ENCODE results near the gene COL5A1.

The COL5A1 gene

GRCh38 chr9:134852906-134853654, 211.5 kb downstream of the COL5A1 start:
- no peaks in the 10 kb centered on the region for H3K27me3 ChIP-seq (ENCODE audit: insufficient read depth, low read length, poor library complexity)
- H3K27ac ChIP-seq (ENCODE audit: low read depth, low read length), result no peak overlapping the region
- no CpG with 5 or more reads among the region's 6 CpGs for WGBS (ENCODE audit: extremely low coverage, insufficient coverage, low lambda C conversion rate)

GRCh38 chr9:134853893-134854292, 212.3 kb downstream of the COL5A1 start:
- H3K36me3 ChIP-seq (ENCODE audit: control insufficient read depth, insufficient read depth, low read length), result no peaks in the 10 kb centered on the region
- H3K9ac ChIP-seq (ENCODE audit: low read length), result no peak overlapping the region
- no peak overlapping the region for H4K8ac ChIP-seq (ENCODE audit: low read depth, low read length)
- no peak overlapping the region for H3K23ac ChIP-seq (ENCODE audit: low read length)
- H3K4me2 ChIP-seq (ENCODE audit: low read length), result no peak overlapping the region
- no peak overlapping the region for H3K4ac ChIP-seq (ENCODE audit: low read depth, low read length)
- no peak overlapping the region for H2BK120ac ChIP-seq (ENCODE audit: low read depth, low read length)
- H4K5ac ChIP-seq (ENCODE audit: low read length), result no peak overlapping the region
- H3K27ac ChIP-seq (ENCODE audit: low read depth, low read length), result no peak overlapping the region
- H2BK15ac ChIP-seq (replicated peaks; ENCODE audit: low read depth), result no peak overlapping the region
- no CpG with 5 or more reads among the region's 6 CpGs for WGBS (ENCODE audit: extremely low coverage, insufficient coverage, low lambda C conversion rate)
- H3K18ac ChIP-seq (ENCODE audit: low read length), result no peak overlapping the region
- no peak overlapping the region for H3K4me3 ChIP-seq (ENCODE audit: low read length)
- H3K27me3 ChIP-seq (ENCODE audit: insufficient read depth, low read length, poor library complexity), result no peaks in the 10 kb centered on the region
- no peak overlapping the region for H3K56ac ChIP-seq (ENCODE audit: low read length)
- H2AK5ac ChIP-seq (ENCODE audit: low read length), result no peak overlapping the region
- no peaks in the 10 kb centered on the region for H3K4me1 ChIP-seq (ENCODE audit: control insufficient read depth, low read depth, low read length)
- H3K79me2 ChIP-seq (ENCODE audit: control insufficient read depth, insufficient read depth, low read length), result no peaks in the 10 kb centered on the region
- H3K79me1 ChIP-seq (ENCODE audit: low read length), result no peaks in the 10 kb centered on the region
- DNase-seq, result no peak
- H2BK5ac ChIP-seq (ENCODE audit: low read length), result no peak overlapping the region

More at GRCh38 chr9:134852906-134853654, 211.5 kb downstream of the COL5A1 start:
- no peaks in the 10 kb centered on the region for H3K79me2 ChIP-seq (ENCODE audit: control insufficient read depth, insufficient read depth, low read length)
- no peak overlapping the region for H3K4me3 ChIP-seq (ENCODE audit: low read length)
- no peak overlapping the region for H2AK5ac ChIP-seq (ENCODE audit: low read length)
- H3K23ac ChIP-seq (ENCODE audit: low read length), result no peak overlapping the region
- no peaks in the 10 kb centered on the region for H3K79me1 ChIP-seq (ENCODE audit: low read length)
- H3K4ac ChIP-seq (ENCODE audit: low read depth, low read length), result no peak overlapping the region
- H3K4me1 ChIP-seq (ENCODE audit: control insufficient read depth, low read depth, low read length), result no peaks in the 10 kb centered on the region
- H3K18ac ChIP-seq (ENCODE audit: low read length), result no peak overlapping the region
- no peak overlapping the region for H2BK5ac ChIP-seq (ENCODE audit: low read length)
- no peak overlapping the region for H2BK120ac ChIP-seq (ENCODE audit: low read depth, low read length)
- H4K8ac ChIP-seq (ENCODE audit: low read depth, low read length), result no peak overlapping the region
- no peak overlapping the region for H3K9ac ChIP-seq (ENCODE audit: low read length)
- no peak for DNase-seq
- no peak overlapping the region for H2BK15ac ChIP-seq (replicated peaks; ENCODE audit: low read depth)
- no peaks in the 10 kb centered on the region for H3K36me3 ChIP-seq (ENCODE audit: control insufficient read depth, insufficient read depth, low read length)
- H3K56ac ChIP-seq (ENCODE audit: low read length), result no peak overlapping the region
- no peak overlapping the region for H3K4me2 ChIP-seq (ENCODE audit: low read length)
- H4K5ac ChIP-seq (ENCODE audit: low read length), result no peak overlapping the region

GRCh38 chr9:134854541-134854981, 213.0 kb downstream of the COL5A1 start:
- H3K4ac ChIP-seq (ENCODE audit: low read depth, low read length), result no peak overlapping the region
- H3K18ac ChIP-seq (ENCODE audit: low read length), result no peak overlapping the region
- H3K9ac ChIP-seq (ENCODE audit: low read length), result no peak overlapping the region
- no peak overlapping the region for H3K4me2 ChIP-seq (ENCODE audit: low read length)
- H2BK5ac ChIP-seq (ENCODE audit: low read length), result no peak overlapping the region
- no peaks in the 10 kb centered on the region for H3K36me3 ChIP-seq (ENCODE audit: control insufficient read depth, insufficient read depth, low read length)
- H3K56ac ChIP-seq (ENCODE audit: low read length), result no peak overlapping the region
- no peaks in the 10 kb centered on the region for H3K4me1 ChIP-seq (ENCODE audit: control insufficient read depth, low read depth, low read length)
- H3K23ac ChIP-seq (ENCODE audit: low read length), result no peak overlapping the region
- no peaks in the 10 kb centered on the region for H3K79me2 ChIP-seq (ENCODE audit: control insufficient read depth, insufficient read depth, low read length)
- no peaks in the 10 kb centered on the region for H3K79me1 ChIP-seq (ENCODE audit: low read length)
- H3K4me3 ChIP-seq (ENCODE audit: low read length), result no peak overlapping the region
- no peak overlapping the region for H2AK5ac ChIP-seq (ENCODE audit: low read length)
- no peak for DNase-seq
- no peaks in the 10 kb centered on the region for H3K27me3 ChIP-seq (ENCODE audit: insufficient read depth, low read length, poor library complexity)
- no peak overlapping the region for H3K27ac ChIP-seq (ENCODE audit: low read depth, low read length)
- no peak overlapping the region for H2BK15ac ChIP-seq (replicated peaks; ENCODE audit: low read depth)
- no CpG with 5 or more reads among the region's 11 CpGs for WGBS (ENCODE audit: extremely low coverage, insufficient coverage, low lambda C conversion rate)
- H4K5ac ChIP-seq (ENCODE audit: low read length), result no peak overlapping the region
- no peak overlapping the region for H2BK120ac ChIP-seq (ENCODE audit: low read depth, low read length)
- H4K8ac ChIP-seq (ENCODE audit: low read depth, low read length), result no peak overlapping the region

GRCh38 chr9:134855231-134855899, 213.8 kb downstream of the COL5A1 start:
- no peaks in the 10 kb centered on the region for H3K79me1 ChIP-seq (ENCODE audit: low read length)
- no peak overlapping the region for H4K5ac ChIP-seq (ENCODE audit: low read length)
- H3K9ac ChIP-seq (ENCODE audit: low read length), result no peak overlapping the region
- no peak overlapping the region for H3K18ac ChIP-seq (ENCODE audit: low read length)
- no peak overlapping the region for H3K56ac ChIP-seq (ENCODE audit: low read length)
- no peak overlapping the region for H3K23ac ChIP-seq (ENCODE audit: low read length)
- H3K79me2 ChIP-seq (ENCODE audit: control insufficient read depth, insufficient read depth, low read length), result no peaks in the 10 kb centered on the region
- H4K8ac ChIP-seq (ENCODE audit: low read depth, low read length), result no peak overlapping the region
- H2BK120ac ChIP-seq (ENCODE audit: low read depth, low read length), result no peak overlapping the region
- no peak overlapping the region for H3K4me2 ChIP-seq (ENCODE audit: low read length)
- no peak overlapping the region for H2BK15ac ChIP-seq (replicated peaks; ENCODE audit: low read depth)
- no peak overlapping the region for H2BK5ac ChIP-seq (ENCODE audit: low read length)
- H2AK5ac ChIP-seq (ENCODE audit: low read length), result no peak overlapping the region
- no peak overlapping the region for H3K4ac ChIP-seq (ENCODE audit: low read depth, low read length)
- DNase-seq, result no peak
- H3K4me1 ChIP-seq (ENCODE audit: control insufficient read depth, low read depth, low read length), result no peaks in the 10 kb centered on the region
- H3K27ac ChIP-seq (ENCODE audit: low read depth, low read length), result no peak overlapping the region
- WGBS (ENCODE audit: extremely low coverage, insufficient coverage, low lambda C conversion rate), result no CpG with 5 or more reads among the region's 18 CpGs
- H3K36me3 ChIP-seq (ENCODE audit: control insufficient read depth, insufficient read depth, low read length), result no peaks in the 10 kb centered on the region
- no peak overlapping the region for H3K4me3 ChIP-seq (ENCODE audit: low read length)
- no peaks in the 10 kb centered on the region for H3K27me3 ChIP-seq (ENCODE audit: insufficient read depth, low read length, poor library complexity)

GRCh38 chr9:134855900-134856377, 214.3 kb downstream of the COL5A1 start:
- Histone ChIP-seq H3K56ac (ENCODE audit: low read length) (no peak overlapping the region), H3K79me2 (ENCODE audit: control insufficient read depth, insufficient read depth, low read length) (no peaks in the 10 kb centered on the region), H2BK15ac (replicated peaks; ENCODE audit: low read depth) (no peak overlapping the region), H3K27ac (ENCODE audit: low read depth, low read length) (no peak overlapping the region), H3K4ac (ENCODE audit: low read depth, low read length) (no peak overlapping the region), H3K4me2 (ENCODE audit: low read length) (no peak overlapping the region), H3K18ac (ENCODE audit: low read length) (no peak overlapping the region), H3K23ac (ENCODE audit: low read length) (no peak overlapping the region), H3K36me3 (ENCODE audit: control insufficient read depth, insufficient read depth, low read length) (no peaks in the 10 kb centered on the region), H3K4me3 (ENCODE audit: low read length) (no peak overlapping the region), H4K8ac (ENCODE audit: low read depth, low read length) (no peak overlapping the region), H4K5ac (ENCODE audit: low read length) (no peak overlapping the region), H2AK5ac (ENCODE audit: low read length) (no peak overlapping the region), H3K27me3 (ENCODE audit: insufficient read depth, low read length, poor library complexity) (no peaks in the 10 kb centered on the region), H3K79me1 (ENCODE audit: low read length) (no peaks in the 10 kb centered on the region), H2BK5ac (ENCODE audit: low read length) (no peak overlapping the region), H3K9ac (ENCODE audit: low read length) (no peak overlapping the region), H2BK120ac (ENCODE audit: low read depth, low read length) (no peak overlapping the region), H3K4me1 (ENCODE audit: control insufficient read depth, low read depth, low read length) (no peaks in the 10 kb centered on the region)
- DNase-seq, result no peak
- no CpG with 5 or more reads among the region's 9 CpGs for WGBS (ENCODE audit: extremely low coverage, insufficient coverage, low lambda C conversion rate)
